CD14-positive monocyte (primary cell): ENCODE results near the gene C11orf91. TPM values are rescaled to one million over a fixed set of nuclear protein-coding genes. Genes with fewer than 3 reads are reported as not detected.

Source experiments
- DNase-seq, 3 donors: peaks; one replicate each; pipeline ENCODE4 v3.0.0-alpha.2; 2011 to 2022
- H2AFZ ChIP-seq: 2 replicates; pipeline ENCODE4 v1.6.0; 2012; ENCODE audit warnings: mild to moderate bottlenecking, low read depth, low read length, inconsistent platforms; ENCODE audit not compliant: insufficient read depth, poor library complexity, severe bottlenecking
- H3K27ac ChIP-seq, 2 donors: 1 replicate in 1 of 2; 2 replicates in 1 of 2; pipeline ENCODE4 v1.5.1; 2012 to 2013; ENCODE audit warnings: low read length in 2 of 2, control low read depth in 1 of 2, inconsistent platforms in 1 of 2, low read depth in 1 of 2, mild to moderate bottlenecking in 1 of 2
- H3K27me3 ChIP-seq, 2 donors: one replicate each; pipeline versions ENCODE4 v1.6.0 to v1.6.1; 2011 to 2013; ENCODE audit warnings: low read length in 2 of 2; ENCODE audit not compliant: control insufficient read depth in 2 of 2, insufficient read depth in 2 of 2
- H3K36me3 ChIP-seq, 2 donors: replicated peaks in 1 of 2; 1 replicate in 1 of 2; 2 replicates in 1 of 2; pipeline versions ENCODE4 v1.5.1 to v1.6.1; 2012 to 2013; ENCODE audit warnings: low read length in 2 of 2, control low read depth in 1 of 2, inconsistent platforms in 1 of 2, mild to moderate bottlenecking in 1 of 2; ENCODE audit not compliant: insufficient read depth in 2 of 2, control insufficient read depth in 1 of 2
- H3K4me1 ChIP-seq, 2 donors: 1 replicate in 1 of 2; 2 replicates in 1 of 2; pipeline versions ENCODE4 v1.5.1 to v1.6.1; 2012 to 2013; ENCODE audit warnings: low read length in 2 of 2, control low read depth in 1 of 2, inconsistent platforms in 1 of 2, mild to moderate bottlenecking in 1 of 2, moderate library complexity in 1 of 2; ENCODE audit not compliant: insufficient read depth in 2 of 2, control insufficient read depth in 1 of 2
- H3K4me2 ChIP-seq: replicated peaks from 2 replicates; pipeline ENCODE3; 2012; ENCODE audit warnings: low read length, moderate library complexity, mild to moderate bottlenecking; ENCODE audit not compliant: poor library complexity, severe bottlenecking; ENCODE audit errors: extremely low read depth
- H3K4me3 ChIP-seq, 3 experiments: fragments of 200-600 bp in 1 of 3; sonication (generic) in 1 of 3; replicated peaks in 1 of 3; 1 replicate in 2 of 3; 2 replicates in 1 of 3; pipeline ENCODE4 v1.5.1; 2011 to 2013; ENCODE audit warnings: low read length in 3 of 3, mild to moderate bottlenecking in 3 of 3, control low read depth in 2 of 3, low read depth in 2 of 3, inconsistent platforms in 1 of 3, moderate library complexity in 1 of 3
- H3K79me2 ChIP-seq: 2 replicates; pipeline ENCODE4 v1.6.0; 2012; ENCODE audit warnings: mild to moderate bottlenecking, control low read depth, inconsistent platforms, low read length, moderate library complexity; ENCODE audit not compliant: insufficient read depth
- H3K9ac ChIP-seq: 2 replicates; pipeline ENCODE4 v1.6.0; 2017; ENCODE audit warnings: low read length, mild to moderate bottlenecking; ENCODE audit not compliant: insufficient read depth, poor library complexity, severe bottlenecking
- H3K9me3 ChIP-seq, 2 donors: replicated peaks in 1 of 2; 1 replicate in 1 of 2; 2 replicates in 1 of 2; pipeline versions ENCODE4 v1.5.1 to v1.6.1; 2012 to 2013; ENCODE audit warnings: low read length in 2 of 2, control low read depth in 1 of 2; ENCODE audit not compliant: control insufficient read depth in 1 of 2, insufficient read depth in 1 of 2
- H4K20me1 ChIP-seq: 2 replicates; pipeline ENCODE4 v1.6.0; 2012; ENCODE audit warnings: mild to moderate bottlenecking, low read length, control low read depth, moderate library complexity; ENCODE audit not compliant: insufficient read depth
- H3K27ac Mint-ChIP-seq, 7 donors: one replicate each; pipeline ENCODE4 v1.8.0; 2020; ENCODE audit warnings: mild to moderate bottlenecking in 7 of 7, mixed read lengths in 7 of 7, moderate library complexity in 6 of 7, inconsistent platforms in 2 of 7
- H3K27me3 Mint-ChIP-seq, 3 donors: one replicate each; pipeline ENCODE4 v1.8.0; 2021 to 2022; ENCODE audit warnings: low read depth in 3 of 3, mild to moderate bottlenecking in 3 of 3, mixed read lengths in 3 of 3, moderate library complexity in 3 of 3, inconsistent platforms in 1 of 3
- H3K36me3 Mint-ChIP-seq, 2 donors: one replicate each; pipeline ENCODE4 v1.8.0; 2020; ENCODE audit warnings: mixed read lengths in 2 of 2, inconsistent platforms in 1 of 2, mild to moderate bottlenecking in 1 of 2
- H3K4me1 Mint-ChIP-seq: one replicate; pipeline ENCODE4 v1.8.0; 2020; ENCODE audit warnings: mild to moderate bottlenecking, mixed read lengths
- H3K4me3 Mint-ChIP-seq, 2 donors: one replicate each; pipeline ENCODE4 v1.8.0; 2020; ENCODE audit warnings: mild to moderate bottlenecking in 2 of 2, mixed read lengths in 2 of 2, moderate library complexity in 1 of 2
- H3K9me3 Mint-ChIP-seq, 7 donors: one replicate each; pipeline ENCODE4 v1.8.0; 2020 to 2022; ENCODE audit warnings: mixed read lengths in 7 of 7, mild to moderate bottlenecking in 6 of 7, moderate library complexity in 6 of 7, inconsistent platforms in 2 of 7
- WGBS: methylation state at CpG from one replicate; pipeline ENCODE4 v1.1.5; 2013; ENCODE audit warnings: missing lambda C conversion rate; ENCODE audit not compliant: insufficient coverage; 5-methylcytosine and 5-hydroxymethylcytosine counted together
- intact Hi-C, 2 donors: fragments of 100-400 bp; cut with micrococcal nuclease; formaldehyde crosslinking; loops; one replicate each; pipeline versions ENCODE4 v1.15.0 to v1.15.1; 2023
- polyA plus RNA-seq, 3 donors: library from polyadenylated mRNA; depleted of rRNA in 1 of 3; unstranded in 2 of 3; stranded (reverse) in 1 of 3; fragments of 300-500 nt in 2 of 3; fragments of >200 nt in 1 of 3; fragmentation: Illumina TruSeq in 2 of 3; gene quantifications; 1 replicate in 2 of 3; 2 replicates in 1 of 3; pipeline ENCODE4 v1.2.3, GENCODE V29; 2012 to 2021
- TF ChIP-seq, protein P1 (sequence below): fragments of 200-600 bp; IDR thresholded peaks from one replicate; pipeline ENCODE4 v1.8.0; 2022; ENCODE audit warnings: antibody characterized with exemption, mild to moderate bottlenecking

C11orf91 gene
- polyA plus RNA-seq, 3 donors: not detected

DNA sequence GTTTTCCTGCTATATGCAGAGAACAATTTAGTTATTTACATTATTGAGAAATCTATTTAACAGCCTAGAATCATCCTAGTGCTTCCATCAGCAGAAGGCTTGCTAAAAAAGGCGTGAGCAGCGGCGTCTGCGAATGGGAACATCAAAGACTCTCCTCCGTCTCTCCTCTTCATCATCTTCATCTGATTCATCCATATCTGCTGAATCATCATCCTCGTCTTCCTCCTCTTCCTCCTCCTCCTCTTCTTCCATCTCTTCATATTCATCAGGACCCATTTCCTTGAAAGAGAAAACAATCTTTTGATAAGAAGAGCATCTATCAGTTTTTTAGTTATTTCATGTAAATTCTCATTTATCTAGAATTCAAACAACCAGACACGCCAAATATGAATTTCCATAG is 41.2 kb upstream of the C11orf91 start:
- Histone ChIP-seq H3K79me2 (no peaks in the 10 kb centered on the region), H3K9me3 (no peaks in the 10 kb centered on the region), H3K4me2 (no peak overlapping the region), H2AFZ (no peak overlapping the region), H4K20me1 (no peaks in the 10 kb centered on the region), H3K9ac (no peak overlapping the region), H3K4me1 (peaks cover under 1 to 2% of the 10 kb centered on the region in 2 donors), H3K36me3 (peaks cover 25 to 46% of the 10 kb centered on the region in 2 donors), H3K4me3 (no peak overlapping the region), H3K27ac (no peak overlapping the region), H3K27me3 (peaks cover 3 to 12% of the 10 kb centered on the region in 2 donors)
- intact Hi-C loops: loop anchor here in 1 of 2 donors (5.0 to 10.0 kb wide), 2 partner anchors 197 to 380 kb away; no protein-coding TSS in a partner anchor
- Mint-ChIP-seq H3K4me3 (no peak overlapping the region), H3K36me3 (peaks cover 43 to 45% of the 10 kb centered on the region in 2 donors), H3K27ac (no peak overlapping the region), H3K27me3 (peaks cover 11 to 18% (median 14%) of the 10 kb centered on the region in 3 donors), H3K4me1 (peaks cover 2% of the 10 kb centered on the region), H3K9me3 (no peaks in the 10 kb centered on the region)
- WGBS: 94% methylated on average over 6 of the region's 7 CpGs
- no peak for DNase-seq
- TF ChIP-seq, protein P1, sequence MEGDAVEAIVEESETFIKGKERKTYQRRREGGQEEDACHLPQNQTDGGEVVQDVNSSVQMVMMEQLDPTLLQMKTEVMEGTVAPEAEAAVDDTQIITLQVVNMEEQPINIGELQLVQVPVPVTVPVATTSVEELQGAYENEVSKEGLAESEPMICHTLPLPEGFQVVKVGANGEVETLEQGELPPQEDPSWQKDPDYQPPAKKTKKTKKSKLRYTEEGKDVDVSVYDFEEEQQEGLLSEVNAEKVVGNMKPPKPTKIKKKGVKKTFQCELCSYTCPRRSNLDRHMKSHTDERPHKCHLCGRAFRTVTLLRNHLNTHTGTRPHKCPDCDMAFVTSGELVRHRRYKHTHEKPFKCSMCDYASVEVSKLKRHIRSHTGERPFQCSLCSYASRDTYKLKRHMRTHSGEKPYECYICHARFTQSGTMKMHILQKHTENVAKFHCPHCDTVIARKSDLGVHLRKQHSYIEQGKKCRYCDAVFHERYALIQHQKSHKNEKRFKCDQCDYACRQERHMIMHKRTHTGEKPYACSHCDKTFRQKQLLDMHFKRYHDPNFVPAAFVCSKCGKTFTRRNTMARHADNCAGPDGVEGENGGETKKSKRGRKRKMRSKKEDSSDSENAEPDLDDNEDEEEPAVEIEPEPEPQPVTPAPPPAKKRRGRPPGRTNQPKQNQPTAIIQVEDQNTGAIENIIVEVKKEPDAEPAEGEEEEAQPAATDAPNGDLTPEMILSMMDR: no peak

DNA sequence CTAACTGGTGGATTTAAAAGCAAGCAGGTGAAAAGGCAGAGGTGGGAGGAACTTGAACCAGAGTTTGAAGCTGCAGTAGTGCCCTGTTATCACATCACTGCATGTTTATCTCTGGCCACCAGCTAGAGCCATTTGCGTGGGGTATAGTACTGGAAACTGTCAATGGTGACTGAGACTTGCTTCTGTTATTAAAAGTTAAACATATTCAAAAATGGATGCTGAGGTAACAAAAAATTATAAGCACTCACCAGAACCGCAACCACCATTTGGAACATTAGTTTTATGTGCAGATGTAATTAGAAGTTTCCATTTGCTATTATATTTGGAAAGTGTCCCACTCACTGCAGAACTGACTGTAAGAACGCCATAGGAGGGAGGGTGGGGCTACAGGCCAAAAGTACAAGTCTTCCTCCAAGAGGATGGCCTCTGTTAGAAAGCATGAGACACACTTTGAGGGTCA is 36.8 kb upstream of the C11orf91 start:
- DNase-seq: no peak
- no peaks in the 10 kb centered on the region for H3K79me2 ChIP-seq
- no peaks in the 10 kb centered on the region for H4K20me1 ChIP-seq
- no peaks in the 10 kb centered on the region for H3K9me3 ChIP-seq
- H3K4me2 ChIP-seq: no peak overlapping the region
- Mint-ChIP-seq H3K4me3 (peak overlapping the region in 1 of 2 donors; percentile 22), H3K4me1 (peaks cover 28% of the 10 kb centered on the region), H3K27ac (no peak overlapping the region), H3K36me3 (peaks cover 6 to 9% of the 10 kb centered on the region in 2 donors), H3K9me3 (peaks cover 0 to 3% (median 0%) of the 10 kb centered on the region in 7 donors), H3K27me3 (peaks cover 30 to 43% (median 33%) of the 10 kb centered on the region in 3 donors)
- no peak overlapping the region for H3K4me3 ChIP-seq
- WGBS: 44% methylated on average over 1 of the region's 3 CpGs
- H3K36me3 ChIP-seq: peaks cover 0 to 7% of the 10 kb centered on the region in 2 donors
- TF ChIP-seq, protein P1: no peak
- H3K9ac ChIP-seq: no peak overlapping the region
- H3K27ac ChIP-seq: no peak overlapping the region
- H3K4me1 ChIP-seq: peaks cover 24 to 30% of the 10 kb centered on the region in 2 donors
- H2AFZ ChIP-seq: no peak overlapping the region
- H3K27me3 ChIP-seq: peaks cover 11 to 30% of the 10 kb centered on the region in 2 donors
- intact Hi-C loops: loop anchor here in 1 of 2 donors (10.0 kb wide), 1 partner anchor 373 kb away; no protein-coding TSS in a partner anchor
